Activated T-cell treated with anti-CD3 and anti-CD28 coated beads, Interleukin-2, amount 50 U/mL, for 48 hours (primary cell): Measurements from ENCODE around the gene PARD6B.
"Not testable (repeated sequence)": the region's sequence is repeated elsewhere in the genome, so short reads cannot be mapped to it uniquely, and the experiment has no call there.

ENCODE experiments used
- DNase-seq, 2 experiments: peaks; one replicate each; pipeline ENCODE4 v3.0.0-alpha.2; 2020

Gene PARD6B

GRCh38 chr20:50747275-50747674 is 15.9 kb downstream of the PARD6B start:
- no peak for DNase-seq

GRCh38 chr20:50750145-50750671 is 18.8 kb downstream of the PARD6B start:
- DNase-seq = no peak

GRCh38 chr20:50753152-50753551 is 21.8 kb downstream of the PARD6B start:
- no peak for DNase-seq

GRCh38 chr20:50754420-50754819 is 23.0 kb downstream of the PARD6B start:
- no peak for DNase-seq

- DNase-seq = no peak
These were observed 25.1 kb downstream of the PARD6B start for GRCh38 chr20:50756447-50756846.

GRCh38 chr20:50758469-50758868 is 27.1 kb downstream of the PARD6B start:
- no peak for DNase-seq

GRCh38 chr20:50758992-50759391 is 27.6 kb downstream of the PARD6B start:
- no peak for DNase-seq

- DNase-seq = no peak
These were observed 28.3 kb downstream of the PARD6B start for GRCh38 chr20:50759678-50760077.

GRCh38 chr20:50762045-50762422 is 30.7 kb downstream of the PARD6B start:
- no peak for DNase-seq

GRCh38 chr20:50762435-50763220 is 31.2 kb downstream of the PARD6B start:
- DNase-seq = no peak

- not testable (repeated sequence) for DNase-seq
These were observed 32.4 kb downstream of the PARD6B start for GRCh38 chr20:50763550-50764458.

- DNase-seq = not testable (repeated sequence)
These were observed 33.9 kb downstream of the PARD6B start for GRCh38 chr20:50765251-50765650.

GRCh38 chr20:50765674-50766073 is 34.3 kb downstream of the PARD6B start:
- DNase-seq = no peak

- not testable (repeated sequence) for DNase-seq
These were observed 35.8 kb downstream of the PARD6B start for GRCh38 chr20:50766955-50767809.

GRCh38 chr20:50768991-50769390 is 37.6 kb downstream of the PARD6B start:
- not testable (repeated sequence) for DNase-seq

- DNase-seq = not testable (repeated sequence)
These were observed 38.2 kb downstream of the PARD6B start for GRCh38 chr20:50769551-50770085.

- DNase-seq = not testable (repeated sequence)
These were observed 40.2 kb downstream of the PARD6B start for GRCh38 chr20:50771419-50772080.

GRCh38 chr20:50772420-50773185 is 41.2 kb downstream of the PARD6B start:
- DNase-seq = no peak

GRCh38 chr20:50774515-50774914 is 43.1 kb downstream of the PARD6B start:
- DNase-seq = no peak

GRCh38 chr20:50776122-50776817 is 44.9 kb downstream of the PARD6B start:
- DNase-seq = no peak
